GM23338 (cell line): ENCODE results near the gene TRIM13. TPM values are rescaled to one million over a fixed set of nuclear protein-coding genes. Genes with fewer than 3 reads are reported as not detected.

Source experiments
- ATAC-seq: fragments of 200-7000 bp; cut with Tn5 transposase; 3 replicates; pipeline ENCODE4 v1.9.1; 2020
- DNase-seq: peaks from one replicate; pipeline ENCODE4 v3.0.0-alpha.2; 2015; ENCODE audit warnings: low spot score
- H2AFZ ChIP-seq: fragments of 200-600 bp; sonication (generic); 2 replicates; pipeline ENCODE4 v1.8.0; 2016; ENCODE audit warnings: antibody characterized with exemption, mild to moderate bottlenecking, moderate library complexity
- H3F3A ChIP-seq: fragments of 200-600 bp; sonication (generic); replicated peaks from 2 replicates; pipeline ENCODE4 v1.8.0; 2017; ENCODE audit warnings: antibody characterized with exemption, mixed run types, low read depth
- H3K27ac ChIP-seq: fragments of 200-600 bp; sonication (generic); 2 replicates; pipeline ENCODE4 v1.6.1; 2016; ENCODE audit warnings: low read depth
- H3K27me3 ChIP-seq: fragments of 200-600 bp; sonication (generic); 2 replicates; pipeline ENCODE4 v1.8.0; 2016; ENCODE audit warnings: mild to moderate bottlenecking, mixed run types, moderate library complexity; ENCODE audit not compliant: insufficient read depth
- H3K36me3 ChIP-seq: fragments of 200-600 bp; sonication (generic); 2 replicates; pipeline ENCODE4 v1.8.0; 2016; ENCODE audit warnings: mild to moderate bottlenecking; ENCODE audit not compliant: insufficient read depth
- H3K4me1 ChIP-seq: fragments of 200-600 bp; sonication (generic); 2 replicates; pipeline ENCODE4 v1.8.0; 2016; ENCODE audit warnings: mild to moderate bottlenecking, moderate library complexity; ENCODE audit not compliant: insufficient read depth
- H3K4me2 ChIP-seq: fragments of 200-600 bp; sonication (generic); 2 replicates; pipeline ENCODE4 v1.7.1; 2017; ENCODE audit warnings: mixed run types
- H3K4me3 ChIP-seq: fragments of 200-600 bp; sonication (generic); 2 replicates; pipeline ENCODE4 v1.6.1; 2016; ENCODE audit warnings: mixed run types
- H3K79me2 ChIP-seq: fragments of 200-600 bp; sonication (generic); replicated peaks from 2 replicates; pipeline ENCODE4 v1.8.0; 2017; ENCODE audit warnings: mild to moderate bottlenecking; ENCODE audit not compliant: insufficient read depth
- H3K9me2 ChIP-seq: fragments of 200-600 bp; sonication (generic); 2 replicates; pipeline ENCODE4 v1.8.0; 2017; ENCODE audit not compliant: insufficient read depth
- H4K20me1 ChIP-seq: fragments of 200-600 bp; sonication (generic); replicated peaks from 2 replicates; pipeline ENCODE4 v1.8.0; 2017; ENCODE audit warnings: mild to moderate bottlenecking; ENCODE audit not compliant: insufficient read depth
- H3K27ac Mint-ChIP-seq: 2 replicates; pipeline ENCODE4 v1.8.0; 2020; ENCODE audit warnings: inconsistent platforms, mild to moderate bottlenecking, moderate library complexity, mixed read lengths
- H3K27me3 Mint-ChIP-seq: 3 replicates; pipeline ENCODE4 v1.8.0; 2022; ENCODE audit warnings: low read depth, mild to moderate bottlenecking, moderate library complexity, mixed read lengths, inconsistent platforms; ENCODE audit not compliant: insufficient read depth, poor library complexity
- H3K36me3 Mint-ChIP-seq: 3 replicates; pipeline ENCODE4 v1.8.0; 2021; ENCODE audit warnings: low read depth, mild to moderate bottlenecking, inconsistent platforms, moderate library complexity, mixed read lengths
- H3K4me1 Mint-ChIP-seq: 3 replicates; pipeline ENCODE4 v1.8.0; 2020; ENCODE audit warnings: mild to moderate bottlenecking, inconsistent platforms, mixed read lengths
- H3K4me3 Mint-ChIP-seq: 3 replicates; pipeline ENCODE4 v1.8.0; 2021; ENCODE audit warnings: moderate library complexity, mild to moderate bottlenecking, inconsistent platforms, mixed read lengths
- H3K9me3 Mint-ChIP-seq: 3 replicates; pipeline ENCODE4 v1.8.0; 2020; ENCODE audit warnings: moderate library complexity, mild to moderate bottlenecking, inconsistent platforms, mixed read lengths
- CREB1 ChIP-seq: fragments of 250-450 bp; sonication (Bioruptor Pico); IDR thresholded peaks from 2 replicates; pipeline ENCODE4 v1.5.0; 2020; ENCODE audit warnings: low read depth, mild to moderate bottlenecking, moderate library complexity
- polyA plus RNA-seq: library from polyadenylated mRNA; unstranded; fragments of >200 nt; fragmentation: Nextera tagmentation; extraction: Ambion mirVana; gene quantifications from 2 replicates; pipeline ENCODE4 v1.2.1, GENCODE V29; 2016
- total RNA-seq: library from RNA; depleted of rRNA; stranded (reverse); fragments of >200 nt; shearing (Covaris generic); gene quantifications from 2 replicates; pipeline ENCODE4 v1.2.3, GENCODE V29; 2014
- TF ChIP-seq, protein P1 (sequence below): fragments of 250-450 bp; sonication (Bioruptor Pico); IDR thresholded peaks from 2 replicates; pipeline ENCODE4 v1.5.0; 2020; ENCODE audit warnings: mild to moderate bottlenecking, moderate library complexity
- TF ChIP-seq, protein P2 (sequence below), 2 experiments: fragments of 200-600 bp in 1 of 2; sonication (generic) in 1 of 2; conservative IDR thresholded peaks; 2 replicates each; pipeline versions ENCODE4 v1.5.1 to v1.6.1; 2016 to 2017; ENCODE audit warnings: antibody characterized with exemption in 2 of 2, low read depth in 2 of 2, mild to moderate bottlenecking in 2 of 2, moderate library complexity in 1 of 2

TRIM13 gene
- total and polyA plus RNA-seq, 2 experiments from 2014 or later: 23.0 to 25.3 TPM

DNA sequence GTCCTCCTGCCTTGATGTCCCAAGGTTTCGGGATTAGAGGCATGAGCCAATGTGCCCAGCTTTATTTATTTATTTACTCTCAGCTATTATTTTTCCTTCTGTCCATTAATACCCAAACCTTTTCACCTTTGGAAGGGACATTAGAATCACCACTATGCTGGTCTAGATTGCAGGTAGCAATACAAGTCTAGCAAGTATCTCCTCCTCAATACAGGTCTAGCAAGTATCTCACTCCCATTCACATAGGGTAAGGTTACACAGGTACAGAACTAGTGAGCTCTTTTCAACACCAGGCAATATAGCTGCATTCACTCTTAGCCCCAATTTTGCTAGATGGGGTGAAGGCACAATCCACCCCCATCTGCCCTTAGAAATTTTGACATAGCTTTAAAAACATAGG, 43.3 kb upstream of the TRIM13 start:
- Histone ChIP-seq H3K4me2 (no peak overlapping the region), H3K79me2 (no peaks in the 10 kb centered on the region), H2AFZ (no peak overlapping the region), H3K4me1 (no peaks in the 10 kb centered on the region), H3K9me2 (no peaks in the 10 kb centered on the region), H3F3A (no peaks in the 10 kb centered on the region), H4K20me1 (no peaks in the 10 kb centered on the region), H3K27ac (no peak overlapping the region), H3K36me3 (no peaks in the 10 kb centered on the region), H3K4me3 (no peak overlapping the region), H3K27me3 (no peaks in the 10 kb centered on the region)
- TF ChIP-seq, protein P1, sequence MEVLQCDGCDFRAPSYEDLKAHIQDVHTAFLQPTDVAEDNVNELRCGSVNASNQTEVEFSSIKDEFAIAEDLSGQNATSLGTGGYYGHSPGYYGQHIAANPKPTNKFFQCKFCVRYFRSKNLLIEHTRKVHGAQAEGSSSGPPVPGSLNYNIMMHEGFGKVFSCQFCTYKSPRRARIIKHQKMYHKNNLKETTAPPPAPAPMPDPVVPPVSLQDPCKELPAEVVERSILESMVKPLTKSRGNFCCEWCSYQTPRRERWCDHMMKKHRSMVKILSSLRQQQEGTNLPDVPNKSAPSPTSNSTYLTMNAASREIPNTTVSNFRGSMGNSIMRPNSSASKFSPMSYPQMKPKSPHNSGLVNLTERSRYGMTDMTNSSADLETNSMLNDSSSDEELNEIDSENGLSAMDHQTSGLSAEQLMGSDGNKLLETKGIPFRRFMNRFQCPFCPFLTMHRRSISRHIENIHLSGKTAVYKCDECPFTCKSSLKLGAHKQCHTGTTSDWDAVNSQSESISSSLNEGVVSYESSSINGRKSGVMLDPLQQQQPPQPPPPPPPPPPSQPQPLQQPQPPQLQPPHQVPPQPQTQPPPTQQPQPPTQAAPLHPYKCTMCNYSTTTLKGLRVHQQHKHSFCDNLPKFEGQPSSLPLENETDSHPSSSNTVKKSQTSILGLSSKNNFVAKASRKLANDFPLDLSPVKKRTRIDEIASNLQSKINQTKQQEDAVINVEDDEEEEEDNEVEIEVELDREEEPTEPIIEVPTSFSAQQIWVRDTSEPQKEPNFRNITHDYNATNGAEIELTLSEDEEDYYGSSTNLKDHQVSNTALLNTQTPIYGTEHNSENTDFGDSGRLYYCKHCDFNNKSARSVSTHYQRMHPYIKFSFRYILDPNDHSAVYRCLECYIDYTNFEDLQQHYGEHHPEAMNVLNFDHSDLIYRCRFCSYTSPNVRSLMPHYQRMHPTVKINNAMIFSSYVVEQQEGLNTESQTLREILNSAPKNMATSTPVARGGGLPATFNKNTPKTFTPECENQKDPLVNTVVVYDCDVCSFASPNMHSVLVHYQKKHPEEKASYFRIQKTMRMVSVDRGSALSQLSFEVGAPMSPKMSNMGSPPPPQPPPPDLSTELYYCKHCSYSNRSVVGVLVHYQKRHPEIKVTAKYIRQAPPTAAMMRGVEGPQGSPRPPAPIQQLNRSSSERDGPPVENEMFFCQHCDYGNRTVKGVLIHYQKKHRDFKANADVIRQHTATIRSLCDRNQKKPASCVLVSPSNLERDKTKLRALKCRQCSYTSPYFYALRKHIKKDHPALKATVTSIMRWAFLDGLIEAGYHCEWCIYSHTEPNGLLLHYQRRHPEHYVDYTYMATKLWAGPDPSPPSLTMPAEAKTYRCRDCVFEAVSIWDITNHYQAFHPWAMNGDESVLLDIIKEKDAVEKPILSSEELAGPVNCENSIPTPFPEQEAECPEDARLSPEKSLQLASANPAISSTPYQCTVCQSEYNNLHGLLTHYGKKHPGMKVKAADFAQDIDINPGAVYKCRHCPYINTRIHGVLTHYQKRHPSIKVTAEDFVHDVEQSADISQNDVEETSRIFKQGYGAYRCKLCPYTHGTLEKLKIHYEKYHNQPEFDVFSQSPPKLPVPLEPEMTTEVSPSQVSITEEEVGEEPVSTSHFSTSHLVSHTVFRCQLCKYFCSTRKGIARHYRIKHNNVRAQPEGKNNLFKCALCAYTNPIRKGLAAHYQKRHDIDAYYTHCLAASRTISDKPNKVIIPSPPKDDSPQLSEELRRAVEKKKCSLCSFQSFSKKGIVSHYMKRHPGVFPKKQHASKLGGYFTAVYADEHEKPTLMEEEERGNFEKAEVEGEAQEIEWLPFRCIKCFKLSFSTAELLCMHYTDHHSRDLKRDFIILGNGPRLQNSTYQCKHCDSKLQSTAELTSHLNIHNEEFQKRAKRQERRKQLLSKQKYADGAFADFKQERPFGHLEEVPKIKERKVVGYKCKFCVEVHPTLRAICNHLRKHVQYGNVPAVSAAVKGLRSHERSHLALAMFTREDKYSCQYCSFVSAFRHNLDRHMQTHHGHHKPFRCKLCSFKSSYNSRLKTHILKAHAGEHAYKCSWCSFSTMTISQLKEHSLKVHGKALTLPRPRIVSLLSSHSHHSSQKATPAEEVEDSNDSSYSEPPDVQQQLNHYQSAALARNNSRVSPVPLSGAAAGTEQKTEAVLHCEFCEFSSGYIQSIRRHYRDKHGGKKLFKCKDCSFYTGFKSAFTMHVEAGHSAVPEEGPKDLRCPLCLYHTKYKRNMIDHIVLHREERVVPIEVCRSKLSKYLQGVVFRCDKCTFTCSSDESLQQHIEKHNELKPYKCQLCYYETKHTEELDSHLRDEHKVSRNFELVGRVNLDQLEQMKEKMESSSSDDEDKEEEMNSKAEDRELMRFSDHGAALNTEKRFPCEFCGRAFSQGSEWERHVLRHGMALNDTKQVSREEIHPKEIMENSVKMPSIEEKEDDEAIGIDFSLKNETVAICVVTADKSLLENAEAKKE (CRISPR knock-in tag): no peak
- TF ChIP-seq CREB1 (CRISPR knock-in tag): no peak
- TF ChIP-seq, protein P2, sequence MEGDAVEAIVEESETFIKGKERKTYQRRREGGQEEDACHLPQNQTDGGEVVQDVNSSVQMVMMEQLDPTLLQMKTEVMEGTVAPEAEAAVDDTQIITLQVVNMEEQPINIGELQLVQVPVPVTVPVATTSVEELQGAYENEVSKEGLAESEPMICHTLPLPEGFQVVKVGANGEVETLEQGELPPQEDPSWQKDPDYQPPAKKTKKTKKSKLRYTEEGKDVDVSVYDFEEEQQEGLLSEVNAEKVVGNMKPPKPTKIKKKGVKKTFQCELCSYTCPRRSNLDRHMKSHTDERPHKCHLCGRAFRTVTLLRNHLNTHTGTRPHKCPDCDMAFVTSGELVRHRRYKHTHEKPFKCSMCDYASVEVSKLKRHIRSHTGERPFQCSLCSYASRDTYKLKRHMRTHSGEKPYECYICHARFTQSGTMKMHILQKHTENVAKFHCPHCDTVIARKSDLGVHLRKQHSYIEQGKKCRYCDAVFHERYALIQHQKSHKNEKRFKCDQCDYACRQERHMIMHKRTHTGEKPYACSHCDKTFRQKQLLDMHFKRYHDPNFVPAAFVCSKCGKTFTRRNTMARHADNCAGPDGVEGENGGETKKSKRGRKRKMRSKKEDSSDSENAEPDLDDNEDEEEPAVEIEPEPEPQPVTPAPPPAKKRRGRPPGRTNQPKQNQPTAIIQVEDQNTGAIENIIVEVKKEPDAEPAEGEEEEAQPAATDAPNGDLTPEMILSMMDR (conservative IDR thresholded peaks at IDR 0.05; ENCODE audit: low read depth in 2 of 2): no peak
- Mint-ChIP-seq H3K27me3 (no peaks in the 10 kb centered on the region), H3K9me3 (no peaks in the 10 kb centered on the region; the same call in 2 of the 3 replicates), H3K36me3 (no peaks in the 10 kb centered on the region), H3K4me3 (no peak overlapping the region), H3K4me1 (no peaks in the 10 kb centered on the region), H3K27ac (no peak overlapping the region)
- ATAC-seq (no peak), DNase-seq (no peak)
